HTR-8/SVneo (cell line): ENCODE results near the gene SYT17.
"Not testable (repeated sequence)": the region's sequence is repeated elsewhere in the genome, so short reads cannot be mapped to it uniquely, and the experiment has no call there.

Source experiments
- DNase-seq: peaks from one replicate; pipeline ENCODE4 v3.0.0; 2011; ENCODE audit warnings: low spot score, mixed read lengths; ENCODE audit not compliant: insufficient read length
- FAIRE-seq: peaks from 2 replicates; lab custom pipeline; 2011; peaks lifted over from hg19 to GRCh38; lab: Jason Lieb, UNC

Gene SYT17

DNA sequence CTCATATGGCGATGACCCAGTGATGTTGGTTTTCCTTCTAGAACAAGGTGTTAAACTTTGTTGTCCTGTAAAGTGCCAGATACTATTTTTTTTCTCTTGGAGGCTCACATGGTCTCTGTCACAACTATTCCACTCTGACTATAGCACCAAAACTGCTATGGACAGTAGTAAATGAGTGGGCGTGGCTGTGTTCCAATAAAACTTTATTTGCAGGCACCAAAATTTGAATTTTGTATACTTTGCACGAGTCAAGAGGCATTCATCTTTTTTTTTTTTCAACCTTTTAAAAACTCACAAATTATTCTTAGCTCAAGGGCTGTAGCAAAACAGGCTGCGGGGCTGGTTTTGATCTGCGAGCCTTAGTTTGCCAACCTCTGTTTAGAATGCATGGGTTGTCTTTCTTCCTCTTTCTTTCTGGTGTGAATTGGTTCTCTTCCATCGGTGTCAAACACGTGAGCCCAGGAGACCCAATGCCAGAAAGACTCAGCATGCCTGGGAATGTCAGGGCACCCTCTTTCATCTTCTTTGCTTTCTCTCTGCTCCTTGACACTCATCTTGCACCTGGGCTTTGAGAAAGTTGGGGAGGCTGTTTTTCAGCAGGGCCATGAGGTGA lies 2.1 kb downstream of the SYT17 start:
- no peak for FAIRE-seq

DNA sequence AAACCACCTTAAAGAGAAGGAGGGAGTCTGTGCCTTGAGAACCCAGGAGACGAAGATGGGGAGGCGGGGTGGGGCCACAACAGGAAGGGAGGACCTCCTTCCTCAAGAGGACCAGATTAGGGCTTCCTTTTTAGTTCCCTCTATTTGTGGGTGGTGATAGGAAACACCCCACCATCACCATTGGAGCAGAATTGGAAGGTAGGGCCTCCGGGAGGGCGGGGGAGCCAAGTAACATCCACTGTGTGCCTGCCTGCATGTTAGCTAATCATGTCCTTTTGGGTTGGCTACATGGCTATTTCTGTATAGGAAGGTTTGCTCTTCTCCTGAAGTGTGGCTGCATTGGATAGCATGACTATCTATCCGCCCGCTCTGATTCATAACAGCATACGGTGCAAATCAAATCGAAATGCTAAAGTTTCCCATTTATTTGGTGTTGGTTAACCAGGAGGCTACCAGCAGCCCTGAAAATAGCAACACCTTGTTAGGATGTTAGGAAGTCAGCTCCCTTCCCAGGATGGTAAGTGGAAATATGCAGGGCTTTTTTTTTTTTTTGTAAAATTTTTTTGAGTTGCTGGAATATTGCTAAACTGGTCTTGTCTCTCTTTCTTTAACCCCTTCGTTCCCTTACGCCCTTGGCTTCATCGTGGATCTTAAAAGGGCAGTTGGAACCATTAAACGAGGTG lies 4.2 kb downstream of the SYT17 start:
- DNase-seq, result no peak
- FAIRE-seq, result no peak

More for the DNA sequence above, 2.1 kb downstream of the SYT17 start:
- no peak for DNase-seq

DNA sequence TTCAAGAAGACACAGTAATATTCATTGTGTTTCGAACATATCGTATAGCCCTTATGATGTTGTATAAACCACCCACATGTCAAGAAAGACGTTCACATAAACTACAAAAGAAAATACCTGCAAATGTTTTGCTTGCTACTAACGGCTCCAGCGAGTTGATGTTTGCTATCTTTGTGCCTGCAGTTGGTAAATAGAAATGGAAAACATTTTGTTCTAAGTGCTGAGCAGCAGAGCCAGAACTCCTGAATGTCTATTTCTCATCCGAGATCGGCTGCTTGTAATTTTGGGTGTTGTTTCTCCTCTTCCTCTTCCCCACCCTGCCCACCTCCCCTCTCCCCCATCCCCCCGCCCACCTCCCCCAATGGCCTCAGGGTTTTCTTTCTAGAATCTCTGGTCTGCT lies 5.0 kb downstream of the SYT17 start:
- DNase-seq (no peak), FAIRE-seq (no peak)

- no peak for FAIRE-seq
- no peak for DNase-seq
These were observed 5.8 kb downstream of the SYT17 start for GRCh38 chr16:19173649-19174383.

DNA sequence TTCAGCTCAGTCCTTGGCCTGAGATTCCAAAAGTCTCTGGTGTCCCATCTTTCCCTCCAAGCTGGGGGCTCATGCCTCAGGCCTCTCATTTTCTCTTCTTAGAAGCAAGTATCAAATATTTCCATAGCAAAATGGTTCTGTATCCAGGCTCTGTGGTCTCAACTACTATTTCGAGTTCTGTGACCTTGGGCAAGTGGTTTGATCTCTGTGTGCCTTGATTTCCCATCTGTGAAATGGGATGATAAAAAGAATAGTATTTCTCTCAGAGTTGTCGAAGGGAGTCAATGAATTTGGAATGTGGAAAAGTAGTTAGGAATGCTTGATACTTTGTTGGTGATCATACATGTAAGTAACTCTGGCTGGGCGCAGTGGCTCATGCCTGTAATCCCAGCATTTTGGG lies 6.4 kb downstream of the SYT17 start:
- no peak for DNase-seq
- no peak for FAIRE-seq

- no peak for FAIRE-seq
- no peak for DNase-seq
These were observed 7.6 kb downstream of the SYT17 start for GRCh38 chr16:19175492-19176262.

DNA sequence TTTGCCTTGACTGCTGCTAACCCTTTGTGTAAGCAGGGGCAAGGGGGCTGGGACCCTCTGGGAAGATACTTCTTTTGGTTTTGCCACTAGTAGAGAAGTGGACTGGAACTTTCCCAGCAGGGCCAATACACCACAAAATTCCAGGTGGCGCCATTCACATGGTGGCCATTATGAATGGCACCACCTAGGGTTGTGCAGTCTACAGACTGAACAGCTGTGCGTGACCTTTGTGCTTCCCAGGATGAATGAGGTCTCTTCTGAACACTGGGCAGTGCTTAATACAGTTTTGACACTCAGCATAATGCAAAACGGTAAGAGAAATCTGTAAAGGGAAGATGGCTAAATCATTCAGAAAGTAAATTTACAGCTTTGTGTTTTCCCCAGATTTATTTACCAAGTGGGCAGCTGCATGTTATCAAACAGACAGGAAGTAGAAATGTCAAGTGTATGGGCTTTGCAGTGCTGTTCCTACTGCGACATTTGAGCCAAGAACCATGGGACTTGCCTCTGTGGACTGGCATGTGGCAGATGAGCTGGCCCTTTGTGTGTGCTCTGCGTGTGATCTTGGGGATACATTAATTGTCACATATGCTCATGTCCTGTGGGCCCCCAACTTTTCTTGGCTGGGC lies 9.2 kb downstream of the SYT17 start:
- DNase-seq (no peak), FAIRE-seq (no peak)

- FAIRE-seq (no peak), DNase-seq (peak; percentile 56)
These were observed 11.8 kb downstream of the SYT17 start for GRCh38 chr16:19179546-19180490.

DNA sequence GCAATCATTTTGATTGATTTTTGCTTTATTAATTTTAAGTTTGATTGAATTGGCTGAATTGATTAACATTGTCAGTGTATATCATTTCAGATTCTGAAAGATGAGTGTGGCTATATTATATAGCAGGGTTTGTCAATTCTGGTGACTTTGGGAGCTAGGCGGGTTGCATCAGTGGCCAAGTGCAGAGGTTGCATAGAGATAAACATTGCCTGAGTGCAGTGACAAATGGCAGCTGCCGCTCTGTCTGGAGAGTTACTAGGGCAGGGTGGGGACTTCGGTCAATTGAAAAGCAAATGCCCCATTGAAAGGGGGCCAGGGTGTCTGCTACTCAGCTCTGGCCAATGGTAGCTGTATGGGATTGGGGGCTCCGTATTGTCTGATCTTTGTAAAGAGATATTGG lies 12.7 kb downstream of the SYT17 start:
- no peak for FAIRE-seq
- DNase-seq, result no peak

GRCh38 chr16:19182481-19182880 lies 14.4 kb downstream of the SYT17 start:
- FAIRE-seq (no peak), DNase-seq (no peak)

- DNase-seq (no peak), FAIRE-seq (no peak)
These were observed 15.1 kb downstream of the SYT17 start for GRCh38 chr16:19183187-19183586.

DNA sequence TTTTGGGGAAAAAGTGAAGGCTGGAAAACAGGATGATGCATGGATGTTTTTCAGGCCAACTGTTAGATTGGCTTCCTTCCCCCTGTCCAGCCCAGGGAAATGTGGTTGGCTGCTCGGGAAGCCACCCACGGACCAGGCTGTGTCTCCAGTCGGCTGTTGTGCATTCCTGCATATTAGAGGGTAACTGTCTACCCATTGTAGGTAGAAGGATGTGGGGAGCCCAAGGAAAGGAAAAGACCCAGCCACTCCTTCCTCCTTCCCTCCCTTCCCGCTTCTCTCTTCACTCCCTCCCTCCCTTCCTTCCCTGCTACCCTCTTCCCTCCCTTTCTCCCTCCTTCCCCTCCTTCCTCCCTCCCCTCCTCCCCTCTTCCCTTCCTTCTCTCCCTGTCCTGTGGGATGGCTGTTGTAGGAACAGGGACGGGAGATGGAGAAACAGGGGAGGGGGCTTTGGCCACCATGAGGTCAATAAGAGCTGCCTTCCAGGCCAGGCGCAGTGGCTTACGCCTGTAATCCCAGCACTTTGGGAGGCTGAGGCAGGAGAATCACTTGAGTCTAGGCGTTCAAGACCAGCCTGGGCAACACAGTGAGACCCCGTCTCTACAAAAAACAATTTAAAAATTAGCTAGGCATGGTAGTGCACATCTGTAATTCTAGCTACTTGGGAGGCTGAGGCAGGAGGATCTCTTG lies 16.9 kb downstream of the SYT17 start:
- FAIRE-seq (no peak), DNase-seq (no peak)

- DNase-seq (no peak), FAIRE-seq (no peak)
These were observed 17.4 kb downstream of the SYT17 start for GRCh38 chr16:19185510-19185851.

DNA sequence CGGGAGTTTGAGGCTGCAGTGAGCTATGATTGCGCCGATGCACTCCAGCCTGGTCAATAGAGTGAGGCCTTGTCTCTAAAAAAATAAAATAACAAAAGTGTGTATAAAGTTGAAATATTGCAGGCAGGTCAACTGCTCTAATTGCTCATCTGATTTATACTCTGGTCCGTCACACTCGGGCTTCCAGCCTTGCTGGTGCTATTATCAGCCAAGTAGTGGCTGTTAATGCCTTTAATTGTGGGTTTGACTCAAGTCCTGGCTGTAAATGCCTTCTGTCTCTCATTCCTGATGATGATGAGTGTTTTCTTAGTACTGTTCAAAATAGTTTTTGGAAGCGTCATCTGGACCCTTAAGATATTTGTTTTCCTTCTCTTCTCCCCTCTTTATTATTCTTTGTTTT lies 18.4 kb downstream of the SYT17 start:
- FAIRE-seq (no peak), DNase-seq (no peak)

- not testable (repeated sequence) for FAIRE-seq
These were observed 19.9 kb downstream of the SYT17 start for GRCh38 chr16:19187961-19188360.

DNA sequence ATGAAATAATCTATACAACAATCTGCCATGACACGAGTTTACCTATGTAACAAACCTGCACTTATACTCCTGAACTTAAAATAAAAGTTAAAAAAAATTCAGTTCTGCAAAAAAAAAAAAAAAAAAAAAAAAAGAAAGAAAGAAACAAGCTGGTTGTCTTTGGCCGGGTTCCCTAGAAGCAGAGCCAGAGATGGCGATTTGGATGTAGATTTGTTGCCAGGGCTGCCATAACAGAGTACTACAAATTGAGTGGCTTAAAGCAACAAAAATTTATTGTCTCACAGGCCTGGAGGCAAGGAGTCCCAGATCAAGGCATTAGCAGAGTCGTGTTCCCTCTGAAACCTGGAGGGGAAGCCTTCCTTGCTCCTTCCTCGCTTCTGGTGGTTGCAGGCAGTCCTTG lies 20.4 kb downstream of the SYT17 start:
- FAIRE-seq, result no peak
- no peak for DNase-seq

More at GRCh38 chr16:19187961-19188360, 19.9 kb downstream of the SYT17 start:
- DNase-seq, result not testable (repeated sequence)

- FAIRE-seq, result no peak
- no peak for DNase-seq
These were observed 24.8 kb downstream of the SYT17 start for GRCh38 chr16:19192865-19193264.

GRCh38 chr16:19196871-19197270 lies 28.8 kb downstream of the SYT17 start:
- FAIRE-seq (no peak), DNase-seq (no peak)
